Activated CD4-positive, alpha-beta T cell treated with anti-CD3 and anti-CD28 coated beads for 24 hours (primary cell): Measurements from ENCODE around the gene CEMIP.

Experiments
- DNase-seq, 2 donors: peaks; one replicate each; pipeline ENCODE4 v3.0.0-alpha.2; 2020; ENCODE audit warnings: low read depth in 2 of 2

CEMIP gene

GRCh38 chr15:80823995-80824394 is 44.8 kb downstream of the CEMIP start:
- DNase-seq, result no peak

GRCh38 chr15:80825361-80826030 is 46.3 kb downstream of the CEMIP start:
- DNase-seq, result no peak

DNA sequence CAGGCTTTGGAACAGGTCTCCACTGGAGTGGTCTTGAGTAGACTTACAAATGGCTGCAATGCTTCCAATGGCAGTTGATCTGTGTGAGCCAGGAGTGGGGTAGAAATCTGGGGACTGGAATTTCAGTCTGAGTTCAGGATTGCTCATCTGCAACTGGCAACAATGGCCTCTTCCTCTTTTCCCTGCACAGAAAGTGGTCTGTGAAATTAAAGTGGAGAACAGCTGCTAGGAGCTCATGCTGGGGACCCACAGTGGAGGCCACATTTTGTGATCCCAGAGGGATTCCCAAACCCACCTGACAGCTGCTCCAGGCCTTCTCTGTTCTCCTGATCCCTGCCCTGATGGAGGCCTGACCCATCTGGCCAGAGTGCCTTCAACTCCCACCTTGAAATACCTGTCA is 49.6 kb downstream of the CEMIP start:
- no peak for DNase-seq

DNA sequence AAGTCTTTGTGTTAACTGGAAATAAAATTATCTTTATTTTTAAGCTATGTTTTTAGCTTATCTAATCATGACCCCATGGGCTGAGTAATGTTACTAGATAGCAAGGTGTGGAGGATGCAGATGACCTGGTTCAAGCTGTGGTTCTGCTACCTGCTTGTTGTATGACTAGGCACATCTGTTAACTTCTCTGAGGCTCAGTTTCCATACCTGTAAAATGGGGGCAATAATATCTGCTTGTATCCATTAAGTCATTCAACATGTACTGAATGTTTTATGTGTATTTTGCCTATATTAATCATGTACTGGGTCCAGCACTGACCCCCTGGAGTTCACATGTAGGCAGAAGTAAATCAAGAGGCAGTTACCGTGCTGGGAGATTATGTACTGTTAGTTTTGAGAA is 51.5 kb downstream of the CEMIP start:
- DNase-seq, result no peak

DNA sequence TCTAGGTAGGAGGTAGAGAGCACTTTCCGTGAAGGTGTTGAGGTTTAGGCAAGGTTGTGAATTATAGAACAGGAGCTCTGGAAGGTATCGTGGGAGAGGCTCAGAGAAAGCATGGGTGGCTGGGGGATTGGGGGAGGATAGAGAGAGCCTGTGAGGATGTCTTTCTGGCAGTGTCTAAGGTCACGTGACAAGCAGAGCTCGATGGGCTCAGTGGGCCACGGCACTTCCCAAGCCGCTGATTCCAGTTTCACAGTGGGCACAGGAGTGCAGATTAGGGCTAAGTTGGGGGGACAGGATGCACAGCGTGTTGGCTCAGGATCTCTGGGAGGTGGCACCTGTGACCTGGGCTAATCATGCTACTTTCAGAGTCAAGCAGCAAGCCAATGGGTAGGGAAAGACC is 52.0 kb downstream of the CEMIP start:
- no peak for DNase-seq

DNA sequence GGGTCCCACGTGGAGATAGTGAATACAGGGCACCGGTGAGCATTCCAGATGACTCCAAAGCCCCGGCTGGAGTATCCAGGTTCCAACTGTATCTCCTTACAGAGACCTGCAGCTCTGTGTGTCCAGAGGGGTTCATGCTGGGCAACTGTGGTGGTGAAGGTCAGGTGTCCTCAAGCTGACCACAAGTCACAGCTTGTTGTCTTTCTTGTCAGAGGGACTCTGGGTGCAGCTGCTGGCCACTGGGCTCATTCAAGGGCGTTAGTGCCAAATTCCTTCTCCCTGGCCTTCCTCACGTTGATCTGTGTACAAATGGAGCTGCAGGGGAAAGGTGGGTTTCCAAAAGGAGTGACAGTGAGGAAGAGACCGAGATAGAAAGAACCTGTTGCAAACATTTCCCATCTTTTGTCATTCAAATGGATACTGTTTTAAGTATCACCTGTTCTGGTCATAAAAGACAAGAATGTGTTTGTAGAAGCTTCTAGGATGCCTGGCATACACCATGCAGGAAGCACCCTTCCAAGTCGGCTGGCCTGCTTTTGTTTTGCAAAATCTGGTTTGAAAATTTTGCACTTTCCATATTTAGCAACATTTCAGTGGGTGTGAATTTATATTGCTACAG is 52.5 kb downstream of the CEMIP start:
- DNase-seq, result no peak

DNA sequence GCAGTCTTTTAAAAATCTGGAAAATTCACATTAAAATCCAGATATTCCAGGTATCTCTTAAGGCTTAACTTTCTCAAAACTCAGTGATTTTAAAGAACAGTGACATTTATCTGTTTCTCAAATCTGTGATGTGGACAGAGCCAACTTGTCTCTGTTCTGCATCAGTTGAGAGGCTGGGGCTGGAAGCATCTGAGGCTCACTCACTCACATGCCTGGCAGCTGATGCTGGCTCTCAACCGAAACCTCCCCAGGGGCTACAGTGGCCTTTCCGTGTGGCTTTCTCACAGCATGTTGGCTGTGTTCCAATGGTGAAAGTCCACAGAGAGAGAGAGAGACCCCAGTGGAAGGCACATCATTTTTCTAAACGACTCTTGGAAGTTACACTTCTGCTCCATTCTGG is 53.5 kb downstream of the CEMIP start:
- no peak for DNase-seq

- no peak for DNase-seq
Observed at GRCh38 chr15:80834402-80834801, 55.2 kb downstream of the CEMIP start.

- no peak for DNase-seq
Observed at GRCh38 chr15:80834906-80835305, 55.7 kb downstream of the CEMIP start.

GRCh38 chr15:80835336-80835735 is 56.2 kb downstream of the CEMIP start:
- no peak for DNase-seq

DNA sequence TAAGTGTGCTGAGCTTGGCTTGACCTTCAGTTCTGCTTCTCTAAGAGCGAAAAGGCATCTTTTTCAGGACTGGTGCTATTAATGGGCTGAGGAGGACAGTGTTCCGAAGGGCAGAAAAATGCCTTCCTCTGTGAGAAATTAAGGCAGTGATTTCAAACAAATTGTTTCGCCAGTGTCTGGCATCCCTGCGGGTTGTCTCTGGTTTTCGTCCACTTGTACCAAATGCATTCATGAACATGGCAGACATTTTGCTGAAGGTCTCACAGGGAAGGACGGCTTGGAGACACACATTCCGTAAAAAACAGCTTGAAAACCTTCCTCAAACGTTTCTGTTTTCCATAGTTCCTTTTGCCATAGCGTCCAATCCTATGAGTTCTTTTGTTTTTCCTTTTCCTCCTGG is 57.1 kb downstream of the CEMIP start:
- no peak for DNase-seq

- DNase-seq, result no peak
Observed at GRCh38 chr15:80837006-80837405, 57.8 kb downstream of the CEMIP start.

GRCh38 chr15:80838012-80838411 is 58.8 kb downstream of the CEMIP start:
- DNase-seq, result no peak

DNA sequence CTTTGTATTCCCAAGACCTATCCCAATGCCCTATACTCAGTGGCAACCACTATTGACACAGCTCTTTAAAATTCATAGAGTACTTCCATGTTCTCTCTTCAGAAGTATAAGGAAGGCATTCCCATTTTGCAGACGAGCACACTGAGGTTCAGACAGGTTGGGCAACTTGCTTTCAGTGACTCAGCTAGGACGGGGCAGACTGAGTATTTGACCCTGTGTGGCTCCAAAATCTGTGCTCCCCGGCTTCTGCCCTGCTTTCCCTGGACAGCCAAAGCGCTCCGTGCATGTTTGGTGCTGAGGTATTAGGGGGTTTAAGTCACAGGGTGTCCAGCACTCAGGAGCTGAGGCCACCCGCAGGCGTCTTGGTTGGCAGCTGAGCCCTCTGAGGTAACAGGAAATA is 59.5 kb downstream of the CEMIP start:
- no peak for DNase-seq

- DNase-seq, result no peak
Observed at GRCh38 chr15:80839764-80840130, 60.6 kb downstream of the CEMIP start.

DNA sequence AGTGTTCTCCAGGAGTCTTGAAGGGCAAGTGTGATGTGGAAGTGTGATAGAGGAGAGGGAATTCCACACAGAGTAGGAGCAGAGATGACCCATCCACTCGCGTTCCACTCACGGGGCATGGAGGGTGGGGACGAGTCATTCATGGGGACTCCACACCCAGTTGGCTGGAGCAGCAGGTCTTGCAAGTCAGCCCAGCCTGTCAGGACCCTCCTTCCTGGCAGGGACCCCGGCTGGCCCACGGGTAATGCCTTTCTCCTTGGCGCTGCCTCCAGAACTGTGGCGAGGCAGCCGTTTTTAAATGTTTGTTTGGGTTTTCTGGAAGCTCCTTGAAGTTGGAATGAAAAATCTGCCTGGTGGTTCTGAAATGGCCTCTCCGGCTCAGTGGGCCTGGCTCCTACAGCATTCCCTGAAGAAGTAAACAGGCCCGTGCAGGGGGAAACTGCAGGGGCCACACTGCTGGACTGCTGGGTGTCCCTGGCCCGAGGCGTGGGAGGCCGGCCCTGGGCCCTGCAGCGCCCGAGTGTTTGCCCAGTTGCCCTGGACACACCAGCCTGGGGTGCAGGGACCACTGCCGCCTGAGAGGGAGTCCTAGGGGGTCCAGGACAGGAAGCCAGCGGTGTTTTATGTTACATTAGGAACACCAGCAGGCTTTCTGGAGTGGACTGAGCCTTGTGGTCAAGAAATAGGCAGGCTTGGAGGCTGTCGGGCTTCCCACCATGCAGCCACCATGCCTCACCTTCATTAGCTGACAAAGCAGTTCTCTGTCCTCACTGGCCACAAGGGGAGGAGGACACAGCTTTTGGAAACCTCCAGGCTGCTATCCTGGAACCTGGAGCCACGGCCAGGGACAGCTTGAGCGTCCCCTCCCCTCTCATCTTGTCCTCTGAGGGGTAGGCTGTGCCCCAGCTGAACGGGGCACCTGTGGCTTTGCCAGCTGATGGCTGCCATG is 61.3 kb downstream of the CEMIP start:
- no peak for DNase-seq

DNA sequence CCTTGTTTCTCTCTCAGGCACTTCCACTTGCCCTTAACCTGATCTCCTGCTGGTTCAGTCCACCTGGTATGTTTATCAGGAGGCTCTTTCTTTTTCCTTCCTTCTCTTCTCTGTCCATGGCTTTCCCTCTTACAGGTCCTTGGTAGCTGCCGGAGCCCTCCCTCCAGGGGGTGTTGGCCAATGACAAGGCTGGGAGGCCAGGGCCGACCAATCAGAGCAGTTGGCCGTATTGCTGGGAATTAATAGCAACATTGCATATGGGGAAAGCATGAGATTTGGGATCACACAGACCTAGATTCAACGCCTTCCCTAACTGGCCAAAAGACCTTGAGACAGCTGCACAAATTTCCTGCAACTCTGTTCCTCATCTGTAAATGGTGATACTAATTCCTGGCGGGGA is 62.4 kb downstream of the CEMIP start:
- DNase-seq, result no peak

DNA sequence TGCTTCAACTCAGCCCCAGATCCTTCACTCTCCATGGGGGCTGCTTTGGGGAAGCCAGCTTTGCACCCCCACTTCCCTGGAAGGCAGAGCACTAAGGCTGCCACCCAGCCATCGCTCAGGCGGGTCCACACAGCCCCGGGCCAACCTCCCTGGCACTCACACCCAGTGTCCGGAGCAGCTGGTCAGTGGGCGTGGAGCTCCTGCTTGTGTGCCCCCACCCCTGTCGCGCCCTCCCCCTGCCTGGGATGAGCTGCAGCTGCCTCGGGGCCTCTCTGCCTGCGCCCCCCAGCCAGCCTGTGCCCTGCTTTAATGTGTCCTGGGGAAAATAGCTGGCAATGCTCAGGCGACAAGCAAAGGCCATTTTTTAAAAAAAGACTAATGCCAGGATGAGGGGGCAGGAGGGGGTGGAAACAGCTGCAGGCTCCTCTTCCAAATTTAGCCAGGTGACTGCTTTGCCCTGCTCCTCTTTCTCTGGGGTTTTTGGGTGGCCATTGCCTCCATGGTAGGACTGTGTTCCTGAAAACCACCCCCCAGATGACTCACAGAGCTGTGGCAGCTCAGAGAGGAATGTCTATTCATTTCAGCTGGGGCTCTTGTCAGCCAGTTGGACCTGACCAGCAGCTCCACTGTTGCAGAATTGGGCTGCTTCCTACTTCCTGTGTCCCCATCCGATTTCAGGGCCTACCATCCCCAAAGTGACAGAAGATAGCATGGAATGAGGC is 65.0 kb downstream of the CEMIP start:
- DNase-seq, result no peak

DNA sequence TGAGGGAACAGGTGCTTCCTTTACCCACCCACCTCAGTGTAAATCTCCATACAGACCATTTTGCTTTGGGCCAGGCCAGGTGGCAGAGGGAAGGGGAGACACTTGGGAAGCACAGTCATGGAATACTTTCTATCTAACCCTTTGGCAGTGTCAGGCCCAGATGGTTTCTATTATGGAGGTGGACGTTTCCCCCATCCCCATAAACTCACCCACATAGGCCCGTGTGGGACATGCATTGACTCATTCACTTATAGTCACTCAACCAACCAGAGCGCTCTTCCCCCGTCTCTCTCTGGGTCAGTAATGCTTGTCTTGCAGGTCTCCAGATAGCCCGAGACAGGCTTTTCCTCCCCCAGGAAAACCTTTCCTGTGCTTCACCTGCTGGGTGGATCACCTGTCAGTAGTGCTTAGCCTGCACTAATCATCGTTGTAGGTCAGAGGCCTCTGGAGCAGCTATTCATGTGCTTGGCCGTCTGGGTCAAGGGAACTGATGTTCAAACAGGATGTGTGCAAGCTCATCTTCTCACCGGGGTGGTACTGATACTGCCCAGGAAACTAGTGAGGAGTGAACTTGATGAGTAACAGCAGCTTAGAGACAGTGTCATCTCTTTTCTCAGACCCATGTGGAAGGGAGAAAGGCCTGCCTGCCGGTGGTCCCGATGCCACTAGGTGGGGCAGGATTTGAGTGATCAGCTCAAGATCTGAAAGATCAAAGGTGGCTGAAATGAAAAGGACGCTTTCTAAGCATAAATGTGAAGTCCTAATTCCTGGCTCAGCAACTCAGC is 67.1 kb downstream of the CEMIP start:
- no peak for DNase-seq

GRCh38 chr15:80849308-80849707 is 70.1 kb downstream of the CEMIP start:
- no peak for DNase-seq

DNA sequence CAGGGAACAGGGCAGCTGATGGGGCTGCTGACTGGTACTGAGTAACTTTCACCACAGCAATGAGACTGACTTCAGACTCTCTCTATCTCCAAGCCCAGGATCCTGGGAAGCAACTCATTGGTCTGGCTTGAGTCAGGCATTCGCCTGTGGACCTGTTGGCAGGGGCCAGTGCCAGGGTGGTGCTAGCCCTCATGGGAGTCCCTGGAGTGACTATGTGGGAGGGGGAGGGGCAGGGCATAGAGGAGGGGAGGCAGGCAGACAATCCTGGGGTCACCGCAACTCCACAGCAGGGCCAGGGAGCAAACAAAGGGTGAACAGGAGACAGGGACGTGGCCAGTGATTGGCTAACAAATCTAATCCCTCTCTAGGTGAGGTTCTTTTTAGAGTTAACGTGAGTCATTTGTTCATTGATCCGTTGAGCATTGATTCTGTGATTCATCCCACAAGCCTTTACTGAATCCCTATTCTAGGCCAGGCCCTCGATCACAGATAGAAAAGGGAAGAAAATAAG is 71.8 kb downstream of the CEMIP start:
- DNase-seq, result no peak
